NCI-H510A (cell line): ENCODE results near the gene MARVELD2.
"Not testable (repeated sequence)": the region's sequence is repeated elsewhere in the genome, so short reads cannot be mapped to it uniquely, and the experiment has no call there.

Experiments
- DNase-seq: peaks from one replicate; lab custom pipeline; 2025; lab: John Stamatoyannopoulos, UW

MARVELD2 gene

GRCh38 chr5:69414885-69415583 lies at the start of gene MARVELD2:
TSS of gene MARVELD2 (plus strand) at chr5:69415116. CDS start at chr5:69419386, 4,270 bp downstream.
- DNase-seq = peak; percentile 86

GRCh38 chr5:69367697-69368279 lies 47.1 kb upstream of the MARVELD2 start:
- DNase-seq = no peak

GRCh38 chr5:69368458-69369339 lies 46.2 kb upstream of the MARVELD2 start:
- DNase-seq = peak; percentile 60

GRCh38 chr5:69369340-69370121 lies 45.4 kb upstream of the MARVELD2 start, which contains the start of the genes AK6, RAD17 and TAF9:
TSS of gene AK6 (minus strand) at chr5:69369520. CDS start at chr5:69369490, 30 bp downstream.
TSS of gene RAD17 (plus strand) at chr5:69369818. CDS start at chr5:69372209, 2,391 bp downstream.
TSS of gene TAF9 (minus strand) at chr5:69369520. CDS start at chr5:69365737, 3,783 bp downstream.
- peak; percentile 73 for DNase-seq

- DNase-seq = not testable (repeated sequence)
Measured at GRCh38 chr5:69370335-69370734, 44.6 kb upstream of the MARVELD2 start.

- no peak for DNase-seq
Measured at GRCh38 chr5:69372394-69372793, 42.5 kb upstream of the MARVELD2 start.

- no peak for DNase-seq
Measured at GRCh38 chr5:69374911-69375446, 39.9 kb upstream of the MARVELD2 start.

- no peak for DNase-seq
Measured at GRCh38 chr5:69378376-69378775, 36.5 kb upstream of the MARVELD2 start.

GRCh38 chr5:69404659-69405330 lies 10.1 kb upstream of the MARVELD2 start:
- DNase-seq = no peak

- DNase-seq = no peak
Measured at GRCh38 chr5:69415584-69415958, 655 bp downstream of the MARVELD2 start.

- DNase-seq = no peak
Measured at GRCh38 chr5:69416180-69416579, 1.3 kb downstream of the MARVELD2 start.

GRCh38 chr5:69416699-69417098 lies 1.8 kb downstream of the MARVELD2 start:
- no peak for DNase-seq

- DNase-seq = no peak
Measured at GRCh38 chr5:69418554-69418953, 3.6 kb downstream of the MARVELD2 start.

GRCh38 chr5:69431424-69432303 lies 16.7 kb downstream of the MARVELD2 start:
- DNase-seq = no peak

- no peak for DNase-seq
Measured at GRCh38 chr5:69432412-69433206, 17.7 kb downstream of the MARVELD2 start.

GRCh38 chr5:69435276-69435884 lies 20.5 kb downstream of the MARVELD2 start:
- not testable (repeated sequence) for DNase-seq

- no peak for DNase-seq
Measured at GRCh38 chr5:69444127-69444754, 29.3 kb downstream of the MARVELD2 start.

- DNase-seq = no peak
Measured at GRCh38 chr5:69449511-69449910, 34.6 kb downstream of the MARVELD2 start.
